HEK293 (cell line): Measurements from ENCODE around the gene AK9.

Experiments used
- CTCF ChIA-PET: fragments of 350-600 bp; formaldehyde crosslinking; extraction: SDS; loops from one replicate; lab custom pipeline; 2021; ENCODE audit warnings: antibody characterized with exemption; lab: Yijun Ruan, JAX
- POLR2A ChIA-PET: fragments of 300-600 bp; formaldehyde crosslinking; extraction: SDS; loops from one replicate; lab custom pipeline; 2020; ENCODE audit warnings: antibody characterized with exemption, inconsistent platforms; lab: Yijun Ruan, JAX
- H3K27ac ChIP-seq: fragments of 200-500 bp; sonication (Bioruptor generic); 2 replicates; pipeline ENCODE4 v1.5.1; 2014; ENCODE audit warnings: low read depth, low read length, control low read depth, inconsistent platforms; ENCODE audit errors: extremely low read depth
- H3K36me3 ChIP-seq, 2 experiments: fragments of 200-500 bp in 1 of 2; sonication (Bioruptor generic) in 1 of 2; 1 replicate in 1 of 2; 2 replicates in 1 of 2; pipeline ENCODE4 v1.5.1; 2014 to 2017; ENCODE audit warnings: inconsistent platforms in 2 of 2, low read length in 2 of 2; ENCODE audit not compliant: control insufficient read depth in 2 of 2, insufficient read depth in 1 of 2
- H3K4me1 ChIP-seq: fragments of 200-500 bp; sonication (Bioruptor generic); 2 replicates; pipeline ENCODE4 v1.5.1; 2014; ENCODE audit warnings: mild to moderate bottlenecking, low read length, inconsistent platforms; ENCODE audit not compliant: control insufficient read depth, insufficient read depth
- H3K4me3 ChIP-seq: 2 replicates; pipeline ENCODE4 v1.5.1; 2011; ENCODE audit warnings: low read depth, mild to moderate bottlenecking, control low read depth, low read length, moderate library complexity
- H3K9me3 ChIP-seq: fragments of 200-500 bp; sonication (Bioruptor generic); 2 replicates; pipeline ENCODE4 v1.5.1; 2014; ENCODE audit warnings: low read depth, low read length, inconsistent platforms; ENCODE audit not compliant: control insufficient read depth, insufficient read depth
- HIC1 ChIP-seq: fragments of 450-650 bp; formaldehyde crosslinking; IDR thresholded peaks from 2 replicates; pipeline ENCODE4 v1.5.1; 2016; ENCODE audit warnings: missing biosample characterization, missing genetic modification characterization
- KLF7 ChIP-seq: fragments of 450-650 bp; formaldehyde crosslinking; IDR thresholded peaks from 2 replicates; pipeline ENCODE4 v1.5.1; 2016; ENCODE audit warnings: missing biosample characterization, missing genetic modification characterization, borderline replicate concordance
- KLF8 ChIP-seq: fragments of 450-650 bp; formaldehyde crosslinking; IDR thresholded peaks from 2 replicates; pipeline ENCODE4 v1.5.1; 2016; ENCODE audit warnings: missing biosample characterization, missing genetic modification characterization
- ZBTB49 ChIP-seq: fragments of 450-650 bp; formaldehyde crosslinking; IDR thresholded peaks from 2 replicates; pipeline ENCODE4 v1.5.1; 2016; ENCODE audit warnings: missing biosample characterization, missing genetic modification characterization, low read depth
- ZNF114 ChIP-seq: fragments of 450-650 bp; formaldehyde crosslinking; IDR thresholded peaks from 2 replicates; pipeline ENCODE4 v1.5.0; 2017; ENCODE audit warnings: missing biosample characterization, missing genetic modification characterization
- ZNF133 ChIP-seq: fragments of 450-650 bp; formaldehyde crosslinking; IDR thresholded peaks from 2 replicates; pipeline ENCODE4 v1.5.1; 2016; ENCODE audit warnings: missing biosample characterization, missing genetic modification characterization
- ZNF175 ChIP-seq: fragments of 450-650 bp; formaldehyde crosslinking; IDR thresholded peaks from 2 replicates; pipeline ENCODE4 v1.5.1; 2016; ENCODE audit warnings: missing biosample characterization, missing genetic modification characterization
- ZNF223 ChIP-seq: fragments of 450-650 bp; formaldehyde crosslinking; IDR thresholded peaks from 2 replicates; pipeline ENCODE4 v1.5.1; 2016; ENCODE audit warnings: missing biosample characterization, missing genetic modification characterization
- ZNF362 ChIP-seq: fragments of 450-650 bp; formaldehyde crosslinking; IDR thresholded peaks from 2 replicates; pipeline ENCODE4 v1.5.1; 2016; ENCODE audit warnings: missing biosample characterization, missing genetic modification characterization
- ZNF449 ChIP-seq: fragments of 450-650 bp; formaldehyde crosslinking; IDR thresholded peaks from 2 replicates; pipeline ENCODE4 v1.5.1; 2017; ENCODE audit warnings: missing biosample characterization, mild to moderate bottlenecking, missing genetic modification characterization, moderate library complexity
- ZNF626 ChIP-seq: fragments of 450-650 bp; sonication (Bioruptor Pico); formaldehyde crosslinking; IDR thresholded peaks from 2 replicates; pipeline ENCODE4 v1.5.1; 2018; ENCODE audit warnings: missing biosample characterization, missing genetic modification characterization, inconsistent platforms
- TF ChIP-seq, protein P1 (sequence below): fragments of 450-650 bp; formaldehyde crosslinking; IDR thresholded peaks from 2 replicates; pipeline ENCODE4 v1.5.1; 2017; ENCODE audit warnings: missing biosample characterization, missing genetic modification characterization

The AK9 gene

DNA sequence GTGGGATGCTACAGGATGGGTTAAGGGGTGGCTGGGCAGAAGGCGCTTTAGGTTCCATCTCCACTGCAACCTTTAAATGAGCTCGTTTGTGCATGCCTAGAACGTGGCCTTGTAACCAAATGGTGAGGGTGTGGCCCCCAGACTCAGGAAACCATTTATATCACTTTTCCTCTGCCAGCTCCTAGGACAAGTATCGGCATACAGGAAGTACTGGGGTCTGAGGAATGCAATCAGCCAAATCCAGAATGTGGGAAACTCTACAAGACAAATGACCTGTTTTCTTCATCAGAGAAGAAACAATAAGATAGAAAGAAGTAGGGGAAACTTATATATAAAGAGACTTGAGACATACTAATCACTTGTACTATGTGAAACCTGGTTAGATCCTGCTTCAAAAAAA, 21.2 kb downstream of the AK9 start:
- ChIA-PET POLR2A (no interaction called here), CTCF (interaction anchor here (0.7 kb wide), 1 partner anchor 369 kb away, joined by 4 read pairs; no protein-coding TSS in a partner anchor)

More for the DNA sequence above, 21.2 kb downstream of the AK9 start:
- Histone ChIP-seq H3K36me3 (no peaks in the 10 kb centered on the region), H3K4me1 (no peaks in the 10 kb centered on the region), H3K27ac (no peak overlapping the region), H3K4me3 (no peak overlapping the region), H3K9me3 (no peaks in the 10 kb centered on the region)
- TF ChIP-seq ZNF223 (tag by site-specific recombination) (no peak), ZNF114 (tag by site-specific recombination) (no peak), ZNF626 (tag by site-specific recombination) (no peak), ZBTB49 (tag by site-specific recombination) (no peak), KLF7 (tag by site-specific recombination) (no peak), ZNF362 (tag by site-specific recombination) (no peak), ZNF449 (tag by site-specific recombination) (no peak), KLF8 (tag by site-specific recombination) (no peak), ZNF133 (tag by site-specific recombination) (no peak), HIC1 (tag by site-specific recombination) (no peak), ZNF175 (tag by site-specific recombination) (no peak)
- TF ChIP-seq, protein P1, sequence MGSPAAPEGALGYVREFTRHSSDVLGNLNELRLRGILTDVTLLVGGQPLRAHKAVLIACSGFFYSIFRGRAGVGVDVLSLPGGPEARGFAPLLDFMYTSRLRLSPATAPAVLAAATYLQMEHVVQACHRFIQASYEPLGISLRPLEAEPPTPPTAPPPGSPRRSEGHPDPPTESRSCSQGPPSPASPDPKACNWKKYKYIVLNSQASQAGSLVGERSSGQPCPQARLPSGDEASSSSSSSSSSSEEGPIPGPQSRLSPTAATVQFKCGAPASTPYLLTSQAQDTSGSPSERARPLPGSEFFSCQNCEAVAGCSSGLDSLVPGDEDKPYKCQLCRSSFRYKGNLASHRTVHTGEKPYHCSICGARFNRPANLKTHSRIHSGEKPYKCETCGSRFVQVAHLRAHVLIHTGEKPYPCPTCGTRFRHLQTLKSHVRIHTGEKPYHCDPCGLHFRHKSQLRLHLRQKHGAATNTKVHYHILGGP (tag by site-specific recombination), result no peak
